ENCODE results near the gene RABAC1.

GRCh38 chr19:41997851-41998229 is 38.7 kb upstream of the RABAC1 start:
- TF ChIP-seq CTCF (IDR thresholded peaks at IDR 0.05; ENCODE audit: insufficient read depth, low read length) (no peak), POLR2AphosphoS5 (IDR thresholded peaks at IDR 0.05; ENCODE audit: low read depth) (no peak), SPI1 (IDR thresholded peaks at IDR 0.05; ENCODE audit: borderline replicate concordance, low read depth) (no peak)

Data from HL-60 (cell line).